ENCODE data around the gene GALNT16. TPM values are rescaled to one million over a fixed set of nuclear protein-coding genes. Genes with fewer than 3 reads are reported as not detected.

Gene GALNT16
- total and polyA plus RNA-seq, 2 of the 8 experiments (the other 6 are each of a cell fraction or from before 2014, with no cell fraction given): 5.4 to 6.3 TPM

DNA sequence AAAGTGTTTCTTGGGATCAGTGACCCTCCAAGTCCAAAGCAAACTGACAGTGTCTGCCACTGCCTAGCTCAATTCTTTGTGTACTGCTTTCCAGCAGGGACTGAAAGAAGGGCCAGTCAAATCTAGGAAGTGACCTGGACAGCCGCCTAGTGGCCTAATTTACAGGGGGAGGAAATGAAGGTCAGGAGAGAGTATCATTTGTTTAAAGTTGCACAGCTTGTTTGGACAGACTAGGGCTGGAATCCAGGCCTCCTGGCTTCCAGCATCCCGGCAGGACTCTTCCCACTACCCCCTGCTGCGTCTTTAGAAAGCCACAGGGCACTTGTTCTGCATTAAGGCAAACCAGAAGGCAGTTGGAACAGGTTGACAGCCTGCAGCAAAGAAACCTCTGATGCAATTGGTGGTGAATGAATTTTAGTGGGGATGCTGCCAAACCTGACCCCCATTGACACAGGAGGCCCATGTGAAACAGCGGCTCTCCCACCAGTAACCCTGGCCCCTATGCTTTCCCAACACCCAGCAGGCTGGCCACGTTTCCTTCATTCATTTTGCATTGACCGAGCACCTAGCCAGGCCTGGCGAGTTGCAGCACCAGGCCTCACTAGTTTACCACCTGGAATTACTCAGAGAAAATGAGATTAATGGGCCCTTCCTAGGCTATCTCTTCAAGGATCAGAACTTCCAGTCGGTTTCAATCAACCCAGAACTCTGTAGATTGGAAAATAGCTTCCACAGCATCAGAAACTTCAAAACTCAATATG lies 28.2 kb downstream of the GALNT16 start:
- H3K4me2 ChIP-seq (ENCODE audit: insufficient read depth in 1 of 2, low read depth in 2 of 2, low read length in 2 of 2): no peak overlapping the region
- H4K8ac ChIP-seq (ENCODE audit: extremely low read depth, insufficient read depth, low read length): no peak overlapping the region
- H2BK5ac ChIP-seq (ENCODE audit: low read depth, low read length): no peak overlapping the region
- H3K27ac ChIP-seq (ENCODE audit: low read depth, low read length): no peak overlapping the region
- no peak overlapping the region for H3K56ac ChIP-seq (replicated peaks; ENCODE audit: insufficient read length, low read depth, low read length)
- no peak overlapping the region for H2BK120ac ChIP-seq (replicated peaks; ENCODE audit: low read depth, low read length)
- H3K79me1 ChIP-seq (ENCODE audit: low read depth, low read length): no peaks in the 10 kb centered on the region
- H3K9me3 ChIP-seq (ENCODE audit: insufficient read depth in 2 of 2, low read depth in 1 of 2, low read length in 1 of 2): no peaks in the 10 kb centered on the region
- TF ChIP-seq CTCF (IDR thresholded peaks at IDR 0.05; ENCODE audit: control extremely low read depth in 1 of 3, insufficient read depth in 1 of 3, low read depth in 1 of 3, low read length in 3 of 3) (peak in 2 of 3 experiments; percentile 25 to 60; a peak in 2 of 4 replicates), USF2 (IDR thresholded peaks at IDR 0.05; ENCODE audit: low read length) (no peak), RAD21 (IDR thresholded peaks at IDR 0.05 in 1 of 2, conservative IDR thresholded peaks at IDR 0.05 in 1 of 2; ENCODE audit: low read depth in 2 of 2, low read length in 2 of 2) (peak; percentile 19 to 28; a peak in 3 of 4 replicates)
- no peak overlapping the region for H3K4ac ChIP-seq (replicated peaks; ENCODE audit: insufficient read length, low read depth, low read length)
- no peak overlapping the region for H3K4me3 ChIP-seq (ENCODE audit: extremely low read depth in 1 of 4, insufficient read depth in 2 of 4, low read depth in 3 of 4, low read length in 4 of 4)
- H3K18ac ChIP-seq (ENCODE audit: extremely low read depth, low read length): no peak overlapping the region
- DNase-seq (ENCODE audit: low read depth in 1 of 2, low spot score in 2 of 2) (peak in 1 of 2 experiments; percentile 46), FAIRE-seq (no peak)
- no peak overlapping the region for H2AFZ ChIP-seq (ENCODE audit: low read length)
- H3K9ac ChIP-seq (replicated peaks in 1 of 4; ENCODE audit: extremely low read depth in 1 of 4, low read depth in 3 of 4, low read length in 3 of 4): no peak overlapping the region
- H4K20me1 ChIP-seq (replicated peaks in 1 of 2; ENCODE audit: control insufficient read depth in 1 of 2, insufficient read depth in 2 of 2, low read length in 2 of 2): no peaks in the 10 kb centered on the region
- POLR2A ChIA-PET (ENCODE audit: partially characterized antibody): interaction anchor here (1.0 to 1.2 kb wide), 3 partner anchors 23 to 110 kb away, joined by 3 read pairs; partner anchors contain the start of genes ERH and GALNT16
- no peaks in the 10 kb centered on the region for H3K36me3 ChIP-seq (ENCODE audit: control insufficient read depth in 2 of 4, insufficient read depth in 4 of 4, low read length in 3 of 4)
- H4K91ac ChIP-seq (replicated peaks; ENCODE audit: insufficient read length, low read length): no peak overlapping the region
- WGBS, 2 experiments (ENCODE audit: extremely low coverage in 1 of 2, insufficient coverage in 1 of 2, insufficient read length in 1 of 2, insufficient replicate concordance in 2 of 2, low coverage in 1 of 2, low lambda C conversion rate in 2 of 2, missing lambda C conversion rate in 1 of 2): 70% methylated on average over 8 of the region's 8 CpGs; no CpG with 5 or more reads in 1 of the 2 experiments
- H2AK5ac ChIP-seq (ENCODE audit: low read depth, low read length): no peak overlapping the region
- H3K23ac ChIP-seq (ENCODE audit: insufficient read length): no peak overlapping the region
- H4K5ac ChIP-seq (ENCODE audit: insufficient read length, low read depth, low read length): no peak overlapping the region
- peaks cover 0 to 5% (median 2%) of the 10 kb centered on the region in 4 experiments; a peak in 4 of 7 replicates for H3K4me1 ChIP-seq (replicated peaks in 1 of 4; ENCODE audit: control insufficient read depth in 3 of 4, insufficient read depth in 4 of 4, low read length in 3 of 4)
- H3K23me2 ChIP-seq (ENCODE audit: low read depth, low read length): no peaks in the 10 kb centered on the region
- no peak overlapping the region for H3K14ac ChIP-seq (ENCODE audit: insufficient read length)
- H2BK20ac ChIP-seq (ENCODE audit: low read length): no peak overlapping the region
- no peak overlapping the region for H2BK15ac ChIP-seq (ENCODE audit: low read length)
- H3K79me2 ChIP-seq (ENCODE audit: control insufficient read depth in 1 of 2, insufficient read depth in 2 of 2, low read length in 2 of 2): no peaks in the 10 kb centered on the region
- CTCF ChIA-PET (ENCODE audit: partially characterized antibody): interaction anchor here (0.6 to 6.4 kb wide), 35 partner anchors 10 to 280 kb away, joined by 3 to 63 read pairs (median 5); partner anchors contain the start of gene GALNT16
- H3K27me3 ChIP-seq (replicated peaks in 1 of 4; ENCODE audit: control insufficient read depth in 3 of 4, extremely low read depth in 1 of 4, insufficient read depth in 3 of 4, low read length in 3 of 4): no peaks in the 10 kb centered on the region; a peak in 1 of 7 replicates
- H2BK12ac ChIP-seq (ENCODE audit: low read depth, low read length): no peak overlapping the region

All from H1 (cell line).